Measurements from ENCODE around the gene MRTFB.

DNA sequence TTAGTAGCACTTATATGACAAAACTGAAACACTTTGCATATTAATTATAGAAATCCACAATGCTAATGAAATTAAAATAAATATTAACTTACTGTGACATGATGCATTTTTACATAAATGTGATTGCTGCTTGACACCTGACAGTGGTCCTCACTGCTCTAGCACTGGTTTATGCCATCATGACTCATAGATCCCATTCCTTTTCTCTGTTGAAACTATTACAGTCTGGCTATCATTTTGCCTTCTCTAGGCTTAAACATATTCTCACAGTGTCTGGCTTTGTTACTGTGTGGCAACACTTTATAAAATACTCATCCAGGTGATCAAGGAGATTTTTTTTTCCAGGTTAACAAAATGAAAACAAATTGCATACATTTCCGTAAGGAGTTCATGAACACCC is 108.0 kb downstream of the MRTFB start:
- TF ChIP-seq, protein P1, sequence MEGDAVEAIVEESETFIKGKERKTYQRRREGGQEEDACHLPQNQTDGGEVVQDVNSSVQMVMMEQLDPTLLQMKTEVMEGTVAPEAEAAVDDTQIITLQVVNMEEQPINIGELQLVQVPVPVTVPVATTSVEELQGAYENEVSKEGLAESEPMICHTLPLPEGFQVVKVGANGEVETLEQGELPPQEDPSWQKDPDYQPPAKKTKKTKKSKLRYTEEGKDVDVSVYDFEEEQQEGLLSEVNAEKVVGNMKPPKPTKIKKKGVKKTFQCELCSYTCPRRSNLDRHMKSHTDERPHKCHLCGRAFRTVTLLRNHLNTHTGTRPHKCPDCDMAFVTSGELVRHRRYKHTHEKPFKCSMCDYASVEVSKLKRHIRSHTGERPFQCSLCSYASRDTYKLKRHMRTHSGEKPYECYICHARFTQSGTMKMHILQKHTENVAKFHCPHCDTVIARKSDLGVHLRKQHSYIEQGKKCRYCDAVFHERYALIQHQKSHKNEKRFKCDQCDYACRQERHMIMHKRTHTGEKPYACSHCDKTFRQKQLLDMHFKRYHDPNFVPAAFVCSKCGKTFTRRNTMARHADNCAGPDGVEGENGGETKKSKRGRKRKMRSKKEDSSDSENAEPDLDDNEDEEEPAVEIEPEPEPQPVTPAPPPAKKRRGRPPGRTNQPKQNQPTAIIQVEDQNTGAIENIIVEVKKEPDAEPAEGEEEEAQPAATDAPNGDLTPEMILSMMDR (IDR thresholded peaks at IDR 0.05): no peak
- no peak for TF ChIP-seq POLR2A (IDR thresholded peaks at IDR 0.05)

Measured in lower leg skin (tissue), 3 donors.